ENCODE results near the gene RAP1GAP2. TPM values are rescaled to one million over a fixed set of nuclear protein-coding genes. Genes with fewer than 3 reads are reported as not detected.

Gene RAP1GAP2
- polyA plus RNA-seq, 1 of the 3 experiments (the other 2 are of a cell fraction), result 22.0 TPM

DNA sequence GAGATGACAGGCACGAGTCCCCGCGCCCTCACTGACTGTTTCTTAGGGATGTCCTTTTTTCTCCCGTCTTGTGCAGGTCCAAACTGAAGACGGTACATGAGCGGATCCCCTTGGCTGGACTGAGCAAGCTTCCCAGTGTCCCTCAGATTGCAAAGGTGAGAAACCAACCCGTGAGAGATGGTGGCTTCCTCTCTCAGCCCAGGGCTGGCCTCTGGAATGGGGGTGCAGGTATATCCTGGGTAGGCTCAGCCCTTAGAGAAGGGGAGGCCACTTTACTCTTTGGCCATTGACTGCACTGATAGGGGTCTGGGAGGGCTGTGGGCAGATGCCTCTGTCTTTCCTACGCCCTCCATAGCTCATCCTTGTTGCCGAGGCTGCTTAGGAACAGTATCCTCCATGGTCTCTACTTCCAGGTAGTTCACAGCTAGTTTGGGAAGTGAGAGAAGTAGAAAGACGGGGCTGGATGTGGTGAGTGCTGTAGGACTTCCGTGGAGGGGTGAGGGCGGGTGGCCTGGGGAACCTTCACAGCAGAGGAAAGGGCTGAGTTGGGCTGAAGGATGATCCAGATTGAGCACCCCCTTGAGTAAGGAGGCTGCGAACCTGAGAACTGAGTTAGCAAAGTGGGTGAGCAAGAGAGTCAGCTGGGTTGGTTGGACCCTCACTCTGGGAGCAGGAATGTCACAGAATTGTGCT lies 184.1 kb downstream of the RAP1GAP2 start:
- peaks cover 6 to 26% of the 10 kb centered on the region in 2 experiments for H3K36me3 ChIP-seq (replicated peaks in 1 of 2; ENCODE audit: control insufficient read depth in 1 of 2, insufficient read depth in 2 of 2, low read length in 1 of 2)
- no peaks in the 10 kb centered on the region for H4K20me1 ChIP-seq (ENCODE audit: insufficient read depth)
- H3K4me2 ChIP-seq, result no peak overlapping the region
- H3K9me3 ChIP-seq, result no peaks in the 10 kb centered on the region
- H3K9me2 ChIP-seq, result no peaks in the 10 kb centered on the region
- ChIA-PET CTCF (interaction anchor here (1.0 kb wide), 1 partner anchor 33 kb away, joined by 3 read pairs; no protein-coding TSS in a partner anchor), POLR2A (no interaction called here)
- H3K4me3 ChIP-seq (ENCODE audit: low read depth in 2 of 2, low read length in 1 of 2), result no peak overlapping the region
- H3K27me3 ChIP-seq (ENCODE audit: insufficient read depth), result no peaks in the 10 kb centered on the region
- TF ChIP-seq TAF1 (IDR thresholded peaks at IDR 0.05; ENCODE audit: borderline replicate concordance, low read depth, low read length) (no peak), YY1 (IDR thresholded peaks at IDR 0.05; ENCODE audit: low read depth) (no peak), TEAD4 (IDR thresholded peaks at IDR 0.05; ENCODE audit: borderline replicate concordance, insufficient read depth) (no peak), GABPA (IDR thresholded peaks at IDR 0.05; ENCODE audit: low read depth) (no peak), EZH2phosphoT487 (IDR thresholded peaks at IDR 0.05; ENCODE audit: borderline replicate concordance, low read depth) (no peak), ELF1 (IDR thresholded peaks at IDR 0.05) (no peak), MXI1 (IDR thresholded peaks at IDR 0.05; ENCODE audit: low read depth, low read length) (no peak), POLR2AphosphoS5 (IDR thresholded peaks at IDR 0.05; ENCODE audit: low read depth, low read length) (no peak), SIN3A (IDR thresholded peaks at IDR 0.05; ENCODE audit: borderline replicate concordance, low read depth, low read length) (no peak), GATA2 (CRISPR knock-in tag; IDR thresholded peaks at IDR 0.05) (no peak), NRF1 (IDR thresholded peaks at IDR 0.05; ENCODE audit: low read depth, low read length) (no peak), FOXM1 (IDR thresholded peaks at IDR 0.05; ENCODE audit: low read depth) (no peak), FOXJ3 (CRISPR knock-in tag; IDR thresholded peaks at IDR 0.05) (no peak), EP300 (IDR thresholded peaks at IDR 0.05; ENCODE audit: borderline replicate concordance in 1 of 2, low read depth in 1 of 2, low read length in 1 of 2) (no peak), RXRA (IDR thresholded peaks at IDR 0.05; ENCODE audit: borderline replicate concordance, low read depth) (no peak), RCOR1 (IDR thresholded peaks at IDR 0.05; ENCODE audit: low read length) (no peak)
- TF ChIP-seq, protein P1, sequence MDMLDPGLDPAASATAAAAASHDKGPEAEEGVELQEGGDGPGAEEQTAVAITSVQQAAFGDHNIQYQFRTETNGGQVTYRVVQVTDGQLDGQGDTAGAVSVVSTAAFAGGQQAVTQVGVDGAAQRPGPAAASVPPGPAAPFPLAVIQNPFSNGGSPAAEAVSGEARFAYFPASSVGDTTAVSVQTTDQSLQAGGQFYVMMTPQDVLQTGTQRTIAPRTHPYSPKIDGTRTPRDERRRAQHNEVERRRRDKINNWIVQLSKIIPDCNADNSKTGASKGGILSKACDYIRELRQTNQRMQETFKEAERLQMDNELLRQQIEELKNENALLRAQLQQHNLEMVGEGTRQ (IDR thresholded peaks at IDR 0.05; ENCODE audit: borderline replicate concordance, low read depth, low read length), result no peak
- TF ChIP-seq, protein P2, sequence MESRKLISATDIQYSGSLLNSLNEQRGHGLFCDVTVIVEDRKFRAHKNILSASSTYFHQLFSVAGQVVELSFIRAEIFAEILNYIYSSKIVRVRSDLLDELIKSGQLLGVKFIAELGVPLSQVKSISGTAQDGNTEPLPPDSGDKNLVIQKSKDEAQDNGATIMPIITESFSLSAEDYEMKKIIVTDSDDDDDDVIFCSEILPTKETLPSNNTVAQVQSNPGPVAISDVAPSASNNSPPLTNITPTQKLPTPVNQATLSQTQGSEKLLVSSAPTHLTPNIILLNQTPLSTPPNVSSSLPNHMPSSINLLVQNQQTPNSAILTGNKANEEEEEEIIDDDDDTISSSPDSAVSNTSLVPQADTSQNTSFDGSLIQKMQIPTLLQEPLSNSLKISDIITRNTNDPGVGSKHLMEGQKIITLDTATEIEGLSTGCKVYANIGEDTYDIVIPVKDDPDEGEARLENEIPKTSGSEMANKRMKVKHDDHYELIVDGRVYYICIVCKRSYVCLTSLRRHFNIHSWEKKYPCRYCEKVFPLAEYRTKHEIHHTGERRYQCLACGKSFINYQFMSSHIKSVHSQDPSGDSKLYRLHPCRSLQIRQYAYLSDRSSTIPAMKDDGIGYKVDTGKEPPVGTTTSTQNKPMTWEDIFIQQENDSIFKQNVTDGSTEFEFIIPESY (IDR thresholded peaks at IDR 0.05; ENCODE audit: borderline replicate concordance, low read depth), result no peak
- TF ChIP-seq, protein P3, sequence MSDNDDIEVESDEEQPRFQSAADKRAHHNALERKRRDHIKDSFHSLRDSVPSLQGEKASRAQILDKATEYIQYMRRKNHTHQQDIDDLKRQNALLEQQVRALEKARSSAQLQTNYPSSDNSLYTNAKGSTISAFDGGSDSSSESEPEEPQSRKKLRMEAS (IDR thresholded peaks at IDR 0.05; ENCODE audit: low read depth), result no peak
- TF ChIP-seq, protein P4, sequence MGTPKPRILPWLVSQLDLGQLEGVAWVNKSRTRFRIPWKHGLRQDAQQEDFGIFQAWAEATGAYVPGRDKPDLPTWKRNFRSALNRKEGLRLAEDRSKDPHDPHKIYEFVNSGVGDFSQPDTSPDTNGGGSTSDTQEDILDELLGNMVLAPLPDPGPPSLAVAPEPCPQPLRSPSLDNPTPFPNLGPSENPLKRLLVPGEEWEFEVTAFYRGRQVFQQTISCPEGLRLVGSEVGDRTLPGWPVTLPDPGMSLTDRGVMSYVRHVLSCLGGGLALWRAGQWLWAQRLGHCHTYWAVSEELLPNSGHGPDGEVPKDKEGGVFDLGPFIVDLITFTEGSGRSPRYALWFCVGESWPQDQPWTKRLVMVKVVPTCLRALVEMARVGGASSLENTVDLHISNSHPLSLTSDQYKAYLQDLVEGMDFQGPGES (IDR thresholded peaks at IDR 0.05; ENCODE audit: low read depth, low read length), result no peak
- H3K27ac ChIP-seq (ENCODE audit: low read depth in 2 of 2, low read length in 1 of 2), result peak overlapping the region in 1 of 2 experiments; percentile 19; a peak in 1 of 4 replicates
- 95% methylated on average over 13 of the region's 13 CpGs for WGBS (ENCODE audit: low lambda C conversion rate)
- no peak for DNase-seq
- no peaks in the 10 kb centered on the region for H3K79me2 ChIP-seq (ENCODE audit: insufficient read depth)
- H3F3A ChIP-seq (replicated peaks; ENCODE audit: insufficient read depth), result peaks cover 8% of the 10 kb centered on the region
- H3K9ac ChIP-seq, result no peak overlapping the region
- no peak overlapping the region for H2AFZ ChIP-seq (ENCODE audit: low read depth)
- peaks cover 4 to 14% of the 10 kb centered on the region in 2 experiments; a peak in 1 of 4 replicates for H3K4me1 ChIP-seq (ENCODE audit: control insufficient read depth in 1 of 2, insufficient read depth in 2 of 2, low read depth in 1 of 2, low read length in 1 of 2)

Measured in SK-N-SH (cell line).